Activated CD4-positive, alpha-beta T cell treated with anti-CD3 and anti-CD28 coated beads, Interleukin-2, amount 10 ng/mL, durations not matched to agents 7 days and 5 days (primary cell): ENCODE results near the gene ASIC4. TPM values are rescaled to one million over a fixed set of nuclear protein-coding genes. Genes with fewer than 3 reads are reported as not detected.

Experiments
- CTCF ChIA-PET: fragments of 350-600 bp; sonication (Branson Sonifier 250); formaldehyde crosslinking; loops from one replicate; lab custom pipeline; 2021; ENCODE audit warnings: antibody characterized with exemption; lab: Charles Lee
- POLR2A ChIA-PET: fragments of 350-600 bp; sonication (Branson Sonifier 250); formaldehyde crosslinking; loops from one replicate; lab custom pipeline; 2021; ENCODE audit warnings: antibody characterized with exemption; lab: Charles Lee
- DNase-seq: peaks from one replicate; pipeline ENCODE4 v3.0.0-alpha.2; 2020
- H3K27ac Mint-ChIP-seq: one replicate; pipeline ENCODE4 v1.8.0; 2021; ENCODE audit warnings: mild to moderate bottlenecking, moderate library complexity, mixed read lengths
- H3K27me3 Mint-ChIP-seq: one replicate; pipeline ENCODE4 v1.8.0; 2021; ENCODE audit warnings: mixed read lengths
- H3K36me3 Mint-ChIP-seq: one replicate; pipeline ENCODE4 v1.8.0; 2021; ENCODE audit warnings: low read depth, mixed read lengths
- H3K4me1 Mint-ChIP-seq: one replicate; pipeline ENCODE4 v1.8.0; 2021; ENCODE audit warnings: mixed read lengths
- H3K4me3 Mint-ChIP-seq: one replicate; pipeline ENCODE4 v1.8.0; 2021; ENCODE audit warnings: mild to moderate bottlenecking, moderate library complexity, mixed read lengths
- H3K9me3 Mint-ChIP-seq: one replicate; pipeline ENCODE4 v1.8.0; 2021; ENCODE audit warnings: mixed read lengths
- microRNA-seq: library from miRNA; unstranded; fragments of <30 nt; microRNA quantifications from one replicate; pipeline ENCODE4 v1.2.0, GENCODE V29; 2021; ENCODE audit warnings: borderline microRNAs expressed, borderline replicate concordance
- total RNA-seq, 2 experiments: library from RNA; stranded (reverse); gene quantifications; one replicate each; pipeline ENCODE4 v1.2.3, GENCODE V29; 2021

ASIC4 gene
- total RNA-seq, 2 experiments from 2014 or later: not detected

DNA sequence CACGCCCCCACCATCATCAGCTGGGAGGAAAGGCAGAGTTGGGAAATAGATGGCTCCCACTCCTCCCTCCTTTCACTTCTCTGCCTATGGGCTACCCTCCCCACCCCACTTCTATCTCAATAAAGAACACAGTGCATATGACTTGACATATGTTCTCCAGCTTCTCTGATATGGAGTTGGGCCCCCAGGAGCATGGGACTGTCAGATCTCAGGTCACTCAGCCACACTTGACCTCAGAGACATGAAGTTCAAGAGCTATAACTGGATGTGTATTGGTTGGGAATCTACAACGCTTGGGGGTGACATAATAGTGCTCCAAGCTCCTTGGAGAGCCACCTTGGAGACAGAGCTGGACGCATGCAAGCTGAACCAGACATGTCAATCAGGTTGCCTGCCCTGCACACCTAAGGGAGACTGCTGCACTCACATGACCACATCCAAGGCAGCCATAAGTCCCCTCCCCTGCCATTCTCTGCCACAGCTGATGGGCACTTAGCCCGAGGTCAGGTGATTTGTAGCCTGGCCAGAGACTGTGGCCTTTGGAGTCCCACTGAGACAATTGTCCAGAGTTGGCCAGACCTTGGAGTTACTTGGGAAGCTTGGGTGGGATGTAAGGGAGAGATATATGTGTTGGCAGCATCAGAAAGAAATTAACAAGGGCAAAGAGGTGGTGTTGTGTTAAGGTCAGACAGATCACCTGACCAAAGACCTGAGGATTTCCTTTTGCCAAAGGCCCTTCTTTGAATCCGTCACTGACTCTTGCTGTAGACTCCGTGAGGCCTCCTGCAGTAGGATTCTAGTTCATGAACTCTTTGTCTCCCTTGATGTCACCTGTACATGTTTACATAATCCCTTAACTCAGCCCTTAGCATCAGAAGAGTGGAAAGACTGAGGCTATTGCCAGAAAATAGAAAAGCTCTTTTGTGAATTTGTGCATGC is 61.6 kb downstream of the ASIC4 start:
- Mint-ChIP-seq H3K4me3 (no peak overlapping the region), H3K27ac (no peak overlapping the region), H3K27me3 (peaks cover 20% of the 10 kb centered on the region), H3K36me3 (no peaks in the 10 kb centered on the region), H3K4me1 (no peaks in the 10 kb centered on the region), H3K9me3 (no peaks in the 10 kb centered on the region)
- POLR2A ChIA-PET: no interaction called here
- DNase-seq: no peak
- CTCF ChIA-PET: interaction anchor here (1.8 kb wide), 1 partner anchor 16 kb away, joined by 5 read pairs; no protein-coding TSS in a partner anchor

DNA sequence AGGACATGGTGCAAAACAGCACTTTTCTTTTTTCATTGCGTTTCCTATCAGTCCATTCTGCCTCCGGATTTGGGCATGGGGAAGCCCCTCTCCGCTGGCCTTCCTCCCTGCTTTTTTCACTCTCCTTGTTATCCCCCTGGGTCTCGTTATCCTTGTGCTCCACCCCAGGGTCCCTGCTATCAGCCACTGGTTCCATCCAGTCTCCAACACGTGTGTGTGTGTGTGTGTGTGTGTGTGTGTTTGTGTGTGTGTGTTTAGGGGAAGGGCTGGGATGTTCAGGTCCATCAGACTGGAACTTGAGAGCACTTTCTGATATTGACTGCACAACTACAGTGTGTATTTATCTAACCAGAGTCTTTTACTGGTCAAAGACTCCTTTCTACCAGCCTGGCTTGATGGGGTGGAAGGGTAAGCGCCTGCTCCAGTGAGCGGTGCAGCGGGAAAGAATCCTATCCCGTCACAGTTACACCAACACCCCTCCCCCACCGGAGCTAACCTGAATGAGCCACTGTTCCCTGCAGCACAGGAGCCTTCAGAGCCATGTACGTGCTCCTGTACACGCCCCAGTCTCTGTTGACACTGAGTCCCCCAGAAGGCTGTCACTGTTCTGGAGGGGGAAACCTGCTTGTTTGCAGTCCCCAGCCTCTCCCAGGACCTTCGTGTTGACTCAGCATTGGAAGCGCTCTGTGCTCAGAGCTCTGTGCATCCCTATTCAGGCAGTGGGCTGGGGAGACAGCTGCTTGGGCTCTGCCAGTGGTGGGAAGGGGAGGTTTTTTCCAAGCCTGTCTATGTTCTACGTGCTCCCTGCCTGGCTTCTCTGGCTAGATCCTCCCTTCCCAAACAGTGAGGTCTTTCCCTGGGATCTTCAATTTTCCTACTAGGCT is 62.5 kb downstream of the ASIC4 start:
- H3K9me3 Mint-ChIP-seq: no peaks in the 10 kb centered on the region
- H3K27ac Mint-ChIP-seq: no peak overlapping the region
- no peak overlapping the region for H3K4me3 Mint-ChIP-seq
- no peaks in the 10 kb centered on the region for H3K36me3 Mint-ChIP-seq
- ChIA-PET CTCF (interaction anchor here (1.8 kb wide), 1 partner anchor 16 kb away, joined by 5 read pairs; no protein-coding TSS in a partner anchor), POLR2A (no interaction called here)
- no peak for DNase-seq
- H3K27me3 Mint-ChIP-seq: peaks cover 19% of the 10 kb centered on the region
- no peaks in the 10 kb centered on the region for H3K4me1 Mint-ChIP-seq

DNA sequence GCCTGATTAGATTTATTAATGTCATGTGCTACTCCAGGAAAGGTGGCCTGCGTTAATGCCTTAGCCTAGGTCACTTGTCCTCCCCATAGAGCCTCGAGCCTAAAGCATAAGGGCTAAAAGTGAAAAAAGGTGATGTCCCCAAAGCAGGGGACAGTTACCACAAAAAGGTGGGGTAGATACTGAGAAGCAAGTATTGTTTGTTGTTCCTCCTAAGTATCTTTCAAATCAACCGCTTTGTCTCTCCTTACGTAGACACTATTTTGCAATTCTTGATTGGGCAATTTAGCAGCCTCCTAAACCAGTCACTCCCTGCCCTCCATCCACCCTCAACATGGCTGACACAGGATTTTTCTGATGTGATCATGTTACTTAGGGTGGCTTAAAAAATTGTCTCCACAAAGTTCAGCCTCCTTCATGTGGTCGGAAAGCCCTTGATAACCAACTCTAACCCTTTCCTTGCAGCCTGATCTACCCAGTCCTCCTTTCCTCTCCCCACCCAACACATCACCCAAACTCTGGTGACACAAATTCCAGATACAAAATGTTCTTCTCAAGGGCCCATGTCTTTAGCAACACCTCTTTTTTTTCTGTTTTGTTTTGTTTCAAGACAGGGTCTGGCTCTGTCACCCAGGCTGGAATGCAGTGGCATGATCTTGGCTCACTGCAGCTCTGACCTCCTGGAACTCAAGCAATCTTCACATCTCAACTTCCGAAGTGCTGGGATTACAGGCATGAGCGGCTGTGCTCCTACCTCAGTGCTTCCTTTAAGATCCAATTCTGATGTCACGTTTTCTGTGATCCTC is 64.7 kb downstream of the ASIC4 start:
- Mint-ChIP-seq H3K36me3 (no peaks in the 10 kb centered on the region), H3K4me1 (no peaks in the 10 kb centered on the region), H3K27ac (no peak overlapping the region), H3K27me3 (peaks cover 6% of the 10 kb centered on the region), H3K4me3 (no peak overlapping the region), H3K9me3 (no peaks in the 10 kb centered on the region)
- ChIA-PET POLR2A (no interaction called here), CTCF (interaction anchor here (1.0 kb wide), 1 partner anchor 18 kb away, joined by 8 read pairs; no protein-coding TSS in a partner anchor)
- no peak for DNase-seq

DNA sequence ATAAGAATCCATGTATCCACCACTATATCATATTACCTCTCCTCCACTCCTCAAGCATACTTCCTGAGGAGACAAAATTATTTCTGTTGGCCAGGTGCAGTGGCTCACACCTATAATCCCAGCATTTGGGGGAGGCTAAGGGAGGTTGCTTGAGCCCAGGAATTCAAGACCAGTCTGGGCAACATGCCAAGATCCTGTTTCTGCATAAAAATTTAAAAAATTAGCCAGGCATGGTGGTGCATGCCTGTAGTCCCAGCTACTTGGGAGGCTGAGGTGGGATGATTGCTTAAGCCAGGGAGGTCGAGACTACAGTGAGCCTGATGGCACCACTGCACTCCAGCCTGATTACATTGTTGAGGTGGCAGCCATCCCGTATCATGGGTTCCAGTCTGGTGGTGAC is 67.1 kb downstream of the ASIC4 start:
- no peaks in the 10 kb centered on the region for H3K4me1 Mint-ChIP-seq
- no peaks in the 10 kb centered on the region for H3K9me3 Mint-ChIP-seq
- POLR2A ChIA-PET: no interaction called here
- no peak overlapping the region for H3K27ac Mint-ChIP-seq
- peaks cover 9% of the 10 kb centered on the region for H3K27me3 Mint-ChIP-seq
- H3K4me3 Mint-ChIP-seq: no peak overlapping the region
- H3K36me3 Mint-ChIP-seq: no peaks in the 10 kb centered on the region
- CTCF ChIA-PET: no interaction called here
- DNase-seq: no peak

Small RNAs within 50 kb of the gene (microRNA-seq; reads per million reads assigned to microRNA genes)
- gene MIR3132: not detected

Other genes starting within 250 kb of the ASIC4 start
- gene DNAJB2, start 235.1 kb upstream of the ASIC4 start, total RNA-seq: 10 to 100 TPM; 38.2 to 40.9 TPM
- not detected for gene PTPRN, start 205.1 kb upstream of the ASIC4 start, total RNA-seq
- gene RESP18, start 181.7 kb upstream of the ASIC4 start, total RNA-seq: not detected
- gene DNPEP, start 126.6 kb upstream of the ASIC4 start, total RNA-seq: 10 to 100 TPM; 58.8 to 64.9 TPM
- gene DES, start 96.1 kb upstream of the ASIC4 start, total RNA-seq: not detected
- 1 to 10 TPM; 2.0 to 2.6 TPM for gene SPEG, start 79.6 kb upstream of the ASIC4 start, total RNA-seq
- gene GMPPA, start 15.6 kb upstream of the ASIC4 start, total RNA-seq: 10 to 100 TPM; 34.5 to 40.5 TPM
- 1 to 10 TPM; 6.4 to 7.8 TPM for gene CHPF, start 29.3 kb downstream of the ASIC4 start, total RNA-seq
- gene TMEM198, start 29.5 kb downstream of the ASIC4 start, total RNA-seq: under 1 TPM; 0.44 to 0.69 TPM
- gene OBSL1, start 57.1 kb downstream of the ASIC4 start, total RNA-seq: not detected
- not detected for gene INHA, start 57.8 kb downstream of the ASIC4 start, total RNA-seq
- 10 to 100 TPM; 35.3 to 40.3 TPM for gene STK11IP, start 83.4 kb downstream of the ASIC4 start, total RNA-seq
- not detected for gene SLC4A3, start 113.1 kb downstream of the ASIC4 start, total RNA-seq